H1 (cell line): Measurements from ENCODE around the gene KATNAL1. TPM values are rescaled to one million over a fixed set of nuclear protein-coding genes. Genes with fewer than 3 reads are reported as not detected.

Source experiments
- CTCF ChIA-PET: fragments of 300-600 bp; sonication (Branson Sonifier 250); formaldehyde crosslinking; loops from one replicate; lab custom pipeline; 2021; ENCODE audit not compliant: partially characterized antibody; lab: Charles Lee
- POLR2A ChIA-PET: fragments of 300-600 bp; sonication (Branson Sonifier 250); formaldehyde crosslinking; loops from one replicate; lab custom pipeline; 2021; ENCODE audit warnings: inconsistent platforms; ENCODE audit not compliant: partially characterized antibody; lab: Charles Lee
- DNase-seq, 2 experiments: peaks; one replicate each; pipeline versions ENCODE4 v3.0.0 to v3.0.0-alpha.2; 2010 to 2022; ENCODE audit warnings: low spot score in 2 of 2, low read depth in 1 of 2, mixed read lengths in 1 of 2
- FAIRE-seq: peaks from 2 replicates; lab custom pipeline; 2011; peaks lifted over from hg19 to GRCh38; lab: Jason Lieb, UNC
- H2AFZ ChIP-seq: 2 replicates; pipeline ENCODE4 v1.8.1; 2012; ENCODE audit warnings: low read length, inconsistent platforms
- H2AK5ac ChIP-seq: 2 replicates; pipeline ENCODE4 v1.6.1; 2013; ENCODE audit warnings: low read depth, low read length
- H2BK120ac ChIP-seq: replicated peaks from 2 replicates; pipeline ENCODE3; 2013; ENCODE audit warnings: low read depth, low read length, inconsistent platforms
- H2BK12ac ChIP-seq: 2 replicates; pipeline ENCODE4 v1.6.1; 2013; ENCODE audit warnings: low read depth, low read length
- H2BK15ac ChIP-seq: 2 replicates; pipeline ENCODE4 v1.6.1; 2013; ENCODE audit warnings: low read length
- H2BK20ac ChIP-seq: 2 replicates; pipeline ENCODE4 v1.6.1; 2013; ENCODE audit warnings: low read length
- H2BK5ac ChIP-seq: 2 replicates; pipeline ENCODE4 v1.6.1; 2013; ENCODE audit warnings: low read depth, low read length
- H3K14ac ChIP-seq: 2 replicates; pipeline ENCODE4 v1.6.1; 2013; ENCODE audit warnings: inconsistent platforms; ENCODE audit not compliant: insufficient read length
- H3K18ac ChIP-seq: 2 replicates; pipeline ENCODE4 v1.6.1; 2013; ENCODE audit warnings: low read length; ENCODE audit errors: extremely low read depth
- H3K23ac ChIP-seq: 2 replicates; pipeline ENCODE4 v1.6.1; 2013; ENCODE audit warnings: inconsistent platforms; ENCODE audit not compliant: insufficient read length
- H3K23me2 ChIP-seq: 2 replicates; pipeline ENCODE4 v1.6.1; 2013; ENCODE audit warnings: low read depth, low read length
- H3K27ac ChIP-seq: 2 replicates; pipeline ENCODE4 v1.6.1; 2011; ENCODE audit warnings: low read depth, low read length, inconsistent platforms
- H3K27me3 ChIP-seq, 4 experiments: replicated peaks in 1 of 4; 1 replicate in 1 of 4; 2 replicates in 3 of 4; pipeline versions ENCODE4 v1.6.1 to v1.8.1; 2011 to 2013; ENCODE audit warnings: low read length in 3 of 4, mild to moderate bottlenecking in 3 of 4, inconsistent platforms in 2 of 4, mixed read lengths in 2 of 4, moderate library complexity in 1 of 4; ENCODE audit not compliant: control insufficient read depth in 3 of 4, insufficient read depth in 3 of 4; ENCODE audit errors: extremely low read depth in 1 of 4
- H3K36me3 ChIP-seq, 4 experiments: 2 replicates each; pipeline versions ENCODE4 v1.6.1 to v1.8.1; 2011 to 2013; ENCODE audit warnings: mild to moderate bottlenecking in 4 of 4, low read length in 3 of 4, moderate library complexity in 2 of 4, control low read depth in 1 of 4, inconsistent platforms in 1 of 4; ENCODE audit not compliant: insufficient read depth in 4 of 4, control insufficient read depth in 2 of 4
- H3K4ac ChIP-seq: replicated peaks from 2 replicates; pipeline ENCODE3; 2013; ENCODE audit warnings: low read length, low read depth, mixed read lengths, inconsistent platforms; ENCODE audit not compliant: insufficient read length
- H3K4me1 ChIP-seq, 4 experiments: replicated peaks in 1 of 4; 1 replicate in 1 of 4; 2 replicates in 3 of 4; pipeline versions ENCODE4 v1.6.1 to v1.8.1; 2011 to 2013; ENCODE audit warnings: low read length in 3 of 4, inconsistent platforms in 2 of 4, mixed read lengths in 1 of 4; ENCODE audit not compliant: insufficient read depth in 4 of 4, control insufficient read depth in 3 of 4
- H3K4me2 ChIP-seq, 2 experiments: 2 replicates each; pipeline versions ENCODE4 v1.6.1 to v1.8.1; 2011 to 2013; ENCODE audit warnings: low read depth in 2 of 2, low read length in 2 of 2, control low read depth in 1 of 2, inconsistent platforms in 1 of 2, mild to moderate bottlenecking in 1 of 2; ENCODE audit not compliant: insufficient read depth in 1 of 2
- H3K4me3 ChIP-seq, 4 experiments: fragments of 200-600, 300-600 bp in 1 of 4; sonication (generic), shearing (Covaris generic), sonication (Bioruptor Twin) in 1 of 4; 2 replicates each; pipeline versions ENCODE4 v1.5.1 to v1.8.1; 2011 to 2016; ENCODE audit warnings: low read length in 4 of 4, low read depth in 3 of 4, control low read depth in 2 of 4, inconsistent platforms in 2 of 4, mild to moderate bottlenecking in 2 of 4, mixed read lengths in 1 of 4, moderate library complexity in 1 of 4; ENCODE audit not compliant: insufficient read depth in 2 of 4; ENCODE audit errors: extremely low read depth in 1 of 4
- H3K56ac ChIP-seq: replicated peaks from 2 replicates; pipeline ENCODE3; 2013; ENCODE audit warnings: low read depth, mild to moderate bottlenecking, mixed read lengths, low read length, inconsistent platforms; ENCODE audit not compliant: insufficient read length
- H3K79me1 ChIP-seq: 2 replicates; pipeline ENCODE4 v1.6.1; 2013; ENCODE audit warnings: low read depth, low read length, control low read depth
- H3K79me2 ChIP-seq, 2 experiments: 2 replicates each; pipeline versions ENCODE4 v1.6.1 to v1.8.1; 2012 to 2013; ENCODE audit warnings: low read length in 2 of 2, mild to moderate bottlenecking in 2 of 2, inconsistent platforms in 1 of 2; ENCODE audit not compliant: insufficient read depth in 2 of 2, control insufficient read depth in 1 of 2
- H3K9ac ChIP-seq, 4 experiments: replicated peaks in 1 of 4; 1 replicate in 1 of 4; 2 replicates in 3 of 4; pipeline versions ENCODE4 v1.6.1 to v1.8.1; 2011 to 2013; ENCODE audit warnings: low read depth in 3 of 4, low read length in 3 of 4, control low read depth in 2 of 4, mild to moderate bottlenecking in 2 of 4, moderate library complexity in 2 of 4, inconsistent platforms in 1 of 4; ENCODE audit errors: extremely low read depth in 1 of 4
- H3K9me3 ChIP-seq, 2 experiments: 2 replicates each; pipeline versions ENCODE4 v1.6.1 to v1.8.1; 2012 to 2013; ENCODE audit warnings: mild to moderate bottlenecking in 2 of 2, moderate library complexity in 2 of 2, control low read depth in 1 of 2, inconsistent platforms in 1 of 2, low read depth in 1 of 2, low read length in 1 of 2, mixed read lengths in 1 of 2; ENCODE audit not compliant: insufficient read depth in 2 of 2
- H4K20me1 ChIP-seq, 2 experiments: replicated peaks in 1 of 2; 2 replicates each; pipeline versions ENCODE3 to v1.8.1; 2011 to 2013; ENCODE audit warnings: inconsistent platforms in 2 of 2, low read length in 2 of 2, mild to moderate bottlenecking in 1 of 2; ENCODE audit not compliant: insufficient read depth in 2 of 2, control insufficient read depth in 1 of 2
- H4K5ac ChIP-seq: 2 replicates; pipeline ENCODE4 v1.6.1; 2013; ENCODE audit warnings: low read length, low read depth, mixed read lengths, inconsistent platforms; ENCODE audit not compliant: insufficient read length
- H4K8ac ChIP-seq: 2 replicates; pipeline ENCODE4 v1.8.0; 2013; ENCODE audit warnings: mild to moderate bottlenecking, moderate library complexity, low read length, inconsistent platforms; ENCODE audit not compliant: insufficient read depth; ENCODE audit errors: extremely low read depth
- H4K91ac ChIP-seq: replicated peaks from 2 replicates; pipeline ENCODE3; 2013; ENCODE audit warnings: low read length, mixed read lengths, inconsistent platforms; ENCODE audit not compliant: insufficient read length
- SIX5 ChIP-seq: IDR thresholded peaks from 2 replicates; pipeline ENCODE4 v1.6.1; 2011; ENCODE audit warnings: mild to moderate bottlenecking, low read depth, low read length
- WGBS, 2 experiments: shearing (Covaris generic) in 1 of 2; methylation state at CpG; one replicate each; pipeline versions ENCODE4 v1.1.6 to v1.1.7; 2013 to 2015; ENCODE audit warnings: low lambda C conversion rate in 2 of 2, mixed read lengths in 2 of 2, inconsistent platforms in 1 of 2, low coverage in 1 of 2, missing lambda C conversion rate in 1 of 2; ENCODE audit not compliant: insufficient replicate concordance in 2 of 2, insufficient coverage in 1 of 2, insufficient read length in 1 of 2; ENCODE audit errors: extremely low coverage in 1 of 2, missing lambda C conversion rate in 1 of 2; 5-methylcytosine and 5-hydroxymethylcytosine counted together
- polyA plus RNA-seq, 7 experiments: library from polyadenylated mRNA; depleted of rRNA in 3 of 7; stranded (reverse) in 5 of 7; unstranded in 2 of 7; fragments of >200 nt in 5 of 7; fragments of 200-250 nt in 2 of 7; gene quantifications; 1 replicate in 5 of 7; 2 replicates in 1 of 7; 4 replicates in 1 of 7; pipeline versions ENCODE4 v1.2.1 to v1.2.3, GENCODE V29; 2011 to 2013; ENCODE audit warnings: missing spikeins in 2 of 7, mixed read lengths in 2 of 7
- total RNA-seq: library from RNA; stranded (reverse); fragmentation: NEBNext Ultra II Directional; extraction: Animal tissue kit (Norgen Biotek cat#: 25700); gene quantifications from 2 replicates; pipeline ENCODE4 v1.2.1, GENCODE V29; 2021

The KATNAL1 gene
- total and polyA plus RNA-seq, 2 of the 8 experiments (the other 6 are each of a cell fraction or from before 2014, with no cell fraction given), result 4.0 to 13.2 TPM

DNA sequence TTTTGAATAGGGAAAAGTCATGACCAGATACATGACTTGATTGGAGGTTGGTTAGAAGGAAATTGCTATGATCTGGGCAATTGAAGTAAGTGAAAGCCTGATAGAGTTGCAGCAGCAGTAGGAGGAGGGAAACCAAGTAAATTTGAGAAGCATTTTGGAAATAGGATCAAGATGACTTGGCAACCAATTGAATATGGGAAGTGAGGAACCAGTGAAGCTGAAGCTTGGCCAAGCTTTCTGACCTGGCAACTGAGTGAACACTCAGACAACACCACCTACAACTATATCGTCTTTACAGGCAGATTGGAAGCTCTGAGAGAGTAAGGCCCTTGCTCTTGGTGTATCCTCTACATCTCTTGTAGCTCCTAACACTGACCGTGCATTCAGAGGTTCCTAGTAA is 16.2 kb upstream of the KATNAL1 start:
- Histone ChIP-seq H3K4me2 (no peak overlapping the region), H2BK120ac (no peak overlapping the region), H3K9me3 (peaks cover 0 to 4% of the 10 kb centered on the region in 2 experiments; a peak in 1 of 4 replicates), H2AFZ (no peak overlapping the region), H3K56ac (no peak overlapping the region), H4K91ac (no peak overlapping the region), H3K9ac (no peak overlapping the region), H2AK5ac (no peak overlapping the region), H3K4me3 (no peak overlapping the region), H3K27me3 (no peaks in the 10 kb centered on the region), H3K79me1 (no peaks in the 10 kb centered on the region), H4K5ac (no peak overlapping the region), H3K4ac (no peak overlapping the region), H3K18ac (no peak overlapping the region), H3K23ac (no peak overlapping the region), H3K27ac (no peak overlapping the region), H4K8ac (no peak overlapping the region), H2BK20ac (no peak overlapping the region), H3K36me3 (no peaks in the 10 kb centered on the region; a peak in 1 of 8 replicates), H3K23me2 (no peaks in the 10 kb centered on the region), H2BK12ac (no peak overlapping the region), H3K79me2 (no peaks in the 10 kb centered on the region), H4K20me1 (no peaks in the 10 kb centered on the region), H2BK15ac (no peak overlapping the region), H3K4me1 (no peaks in the 10 kb centered on the region; a peak in 2 of 7 replicates), H3K14ac (no peak overlapping the region), H2BK5ac (no peak overlapping the region)
- no peak for FAIRE-seq
- no peak for TF ChIP-seq SIX5
- DNase-seq, result no peak
- ChIA-PET CTCF (interaction anchor here (1.4 kb wide), 1 partner anchor 192 kb away, joined by 6 read pairs; no protein-coding TSS in a partner anchor), POLR2A (no interaction called here)
- WGBS, 2 experiments, result 86% methylated on average over 2 of the region's 2 CpGs; no CpG with 5 or more reads in 1 of the 2 experiments
